IMR-90 (cell line): ENCODE measurements around the gene ARHGEF4. TPM values are rescaled to one million over a fixed set of nuclear protein-coding genes. Genes with fewer than 3 reads are reported as not detected.

Experiments used
- ATAC-seq: fragments of 200-7000 bp; cut with Tn5 transposase; 2 replicates; pipeline ENCODE4 v1.9.1; 2020; ENCODE audit warnings: low read depth, mild to moderate bottlenecking, moderate library complexity
- BruUV-seq: library from RNA; stranded (reverse); fragments of 400-500 nt; replicated peaks from 2 replicates; lab custom pipeline; 2021; lab: Mats Ljungman, UMichigan
- CTCF ChIA-PET: fragments of 300-600 bp; formaldehyde crosslinking; extraction: SDS; loops from one replicate; lab custom pipeline; 2021; ENCODE audit warnings: antibody characterized with exemption; lab: Yijun Ruan, JAX
- POLR2A ChIA-PET: fragments of 300-600 bp; sonication (Branson Sonifier 250); formaldehyde crosslinking; loops from one replicate; lab custom pipeline; 2022; ENCODE audit warnings: antibody characterized with exemption; ENCODE audit not compliant: unreplicated experiment; lab: Charles Lee
- DNase-seq: peaks from one replicate; pipeline ENCODE4 v3.0.0; 2013
- H2AFZ ChIP-seq: replicated peaks from 2 replicates; pipeline ENCODE3; 2013; ENCODE audit warnings: low read length, mild to moderate bottlenecking; ENCODE audit not compliant: poor library complexity
- H2AK5ac ChIP-seq: 2 replicates; pipeline ENCODE4 v1.6.1; 2013; ENCODE audit warnings: low read depth, low read length, inconsistent platforms
- H2AK9ac ChIP-seq: replicated peaks from 2 replicates; pipeline ENCODE3; 2013; ENCODE audit warnings: mild to moderate bottlenecking, low read depth, low read length, moderate library complexity; ENCODE audit not compliant: poor library complexity
- H2BK120ac ChIP-seq: 2 replicates; pipeline ENCODE4 v1.6.1; 2013; ENCODE audit warnings: low read depth, low read length, inconsistent platforms
- H2BK15ac ChIP-seq: 3 replicates; pipeline ENCODE4 v1.6.1; 2013; ENCODE audit warnings: low read depth, low read length, inconsistent platforms
- H2BK20ac ChIP-seq: 2 replicates; pipeline ENCODE4 v1.6.1; 2013; ENCODE audit warnings: low read depth, mild to moderate bottlenecking, inconsistent platforms, low read length, moderate library complexity
- H2BK5ac ChIP-seq: 2 replicates; pipeline ENCODE4 v1.6.1; 2013; ENCODE audit warnings: mild to moderate bottlenecking, low read depth, low read length, inconsistent platforms; ENCODE audit not compliant: poor library complexity, severe bottlenecking
- H3K14ac ChIP-seq: replicated peaks from 2 replicates; pipeline ENCODE4 v1.6.1; 2013; ENCODE audit warnings: low read depth, low read length, inconsistent platforms
- H3K18ac ChIP-seq: 2 replicates; pipeline ENCODE4 v1.6.1; 2013; ENCODE audit warnings: low read depth, low read length, control low read depth
- H3K23ac ChIP-seq: 2 replicates; pipeline ENCODE4 v1.6.1; 2013; ENCODE audit warnings: low read depth, low read length, inconsistent platforms
- H3K27ac ChIP-seq: 2 replicates; pipeline ENCODE4 v1.5.1; 2013; ENCODE audit warnings: mild to moderate bottlenecking, control low read depth, low read length; ENCODE audit not compliant: insufficient read depth
- H3K27me3 ChIP-seq: 2 replicates; pipeline ENCODE4 v1.6.1; 2013; ENCODE audit warnings: low read length; ENCODE audit not compliant: control insufficient read depth, insufficient read depth
- H3K36me3 ChIP-seq: 2 replicates; pipeline ENCODE4 v1.6.1; 2013; ENCODE audit warnings: low read length, mixed read lengths; ENCODE audit not compliant: control insufficient read depth, insufficient read depth
- H3K4ac ChIP-seq: 2 replicates; pipeline ENCODE4 v1.6.1; 2013; ENCODE audit warnings: low read depth, low read length, inconsistent platforms
- H3K4me1 ChIP-seq: 2 replicates; pipeline ENCODE4 v1.6.1; 2013; ENCODE audit warnings: low read length, mixed read lengths; ENCODE audit not compliant: control insufficient read depth, insufficient read depth
- H3K4me2 ChIP-seq: 2 replicates; pipeline ENCODE4 v1.6.1; 2013; ENCODE audit warnings: low read depth, mild to moderate bottlenecking, control low read depth, low read length, moderate library complexity
- H3K4me3 ChIP-seq: 2 replicates; pipeline ENCODE4 v1.5.1; 2013; ENCODE audit warnings: low read depth, mild to moderate bottlenecking, control low read depth, low read length, moderate library complexity; ENCODE audit not compliant: insufficient read depth
- H3K56ac ChIP-seq: 2 replicates; pipeline ENCODE4 v1.6.1; 2013; ENCODE audit warnings: low read length, inconsistent platforms; ENCODE audit not compliant: insufficient read depth; ENCODE audit errors: extremely low read depth
- H3K79me1 ChIP-seq, 2 experiments: 2 replicates each; pipeline ENCODE4 v1.6.1; 2013; ENCODE audit warnings: low read length in 2 of 2, inconsistent platforms in 1 of 2, low read depth in 1 of 2
- H3K9ac ChIP-seq: 2 replicates; pipeline ENCODE4 v1.6.1; 2013; ENCODE audit warnings: low read depth, low read length, control low read depth
- H3K9me1 ChIP-seq: 2 replicates; pipeline ENCODE4 v1.6.1; 2013; ENCODE audit warnings: low read length, inconsistent platforms; ENCODE audit not compliant: insufficient read depth
- H3K9me3 ChIP-seq: 2 replicates; pipeline ENCODE4 v1.6.1; 2013; ENCODE audit warnings: low read length; ENCODE audit not compliant: control insufficient read depth, insufficient read depth
- H4K20me1 ChIP-seq: 2 replicates; pipeline ENCODE4 v1.6.1; 2013; ENCODE audit warnings: low read length, inconsistent platforms; ENCODE audit not compliant: insufficient read depth
- H4K5ac ChIP-seq: 2 replicates; pipeline ENCODE4 v1.6.1; 2013; ENCODE audit warnings: mild to moderate bottlenecking, low read depth, low read length, control low read depth
- H4K8ac ChIP-seq, 2 experiments: 2 replicates each; pipeline ENCODE4 v1.6.1; 2013; ENCODE audit warnings: low read depth in 2 of 2, low read length in 2 of 2, control low read depth in 1 of 2, inconsistent platforms in 1 of 2
- H4K91ac ChIP-seq: 2 replicates; pipeline ENCODE4 v1.6.1; 2013; ENCODE audit warnings: low read depth, low read length, inconsistent platforms; ENCODE audit not compliant: insufficient read depth
- CHD1 ChIP-seq: IDR thresholded peaks from 2 replicates; pipeline ENCODE4 v1.6.1; 2012; ENCODE audit warnings: low read depth, low read length, improper control_type of control experiment
- FOS ChIP-seq: fragments of 150-350 bp; IDR thresholded peaks from 2 replicates; pipeline ENCODE4 v1.6.1; 2016; ENCODE audit warnings: low read depth, low read length
- MAZ ChIP-seq: IDR thresholded peaks from 2 replicates; pipeline ENCODE4 v1.6.1; 2012; ENCODE audit warnings: low read depth, mild to moderate bottlenecking, low read length, improper control_type of control experiment, moderate library complexity, borderline replicate concordance
- MXI1 ChIP-seq: IDR thresholded peaks from 2 replicates; pipeline ENCODE4 v1.6.1; 2012; ENCODE audit warnings: low read depth, mild to moderate bottlenecking, low read length, moderate library complexity, borderline replicate concordance
- NFE2L2 ChIP-seq: fragments of 150-350 bp; IDR thresholded peaks from 2 replicates; pipeline ENCODE4 v1.6.1; 2016; ENCODE audit warnings: low read depth, mild to moderate bottlenecking, low read length
- RAD21 ChIP-seq: IDR thresholded peaks from 2 replicates; pipeline ENCODE4 v1.6.1; 2012; ENCODE audit warnings: low read length, improper control_type of control experiment
- WGBS, 2 experiments: methylation state at CpG; one replicate each; pipeline versions ENCODE4 v1.1.5 to v1.1.7; 2013; ENCODE audit warnings: missing lambda C conversion rate in 2 of 2; ENCODE audit not compliant: insufficient read length in 1 of 2; ENCODE audit errors: extremely low coverage in 2 of 2; 5-methylcytosine and 5-hydroxymethylcytosine counted together
- dilution Hi-C: fragments of 300-500 bp; cut with HindIII; formaldehyde crosslinking; loops from one replicate; pipeline ENCODE4 v1.14.3; 2018; ENCODE audit warnings: low sequenced_read_pairs; ENCODE audit not compliant: unreplicated experiment
- in situ Hi-C: fragments of 300-500 bp; cut with MboI; formaldehyde crosslinking; loops from 3 replicates; pipeline ENCODE4 v1.14.3; 2019; ENCODE audit warnings: low sequenced_read_pairs, inconsistent platforms, mixed read lengths
- intact Hi-C: fragments of 100-400 bp; cut with micrococcal nuclease; formaldehyde crosslinking; loops from 2 replicates; pipeline ENCODE4 v1.10.0; 2022
- polyA plus RNA-seq, 3 experiments: library from polyadenylated mRNA; depleted of rRNA; stranded (reverse); fragments of >200 nt; gene quantifications; 2 replicates each; pipeline ENCODE4 v1.2.3, GENCODE V29; 2012; ENCODE audit warnings: low replicate concordance in 1 of 3
- total RNA-seq: library from RNA; depleted of rRNA; stranded (reverse); fragments of >200 nt; gene quantifications from 2 replicates; pipeline ENCODE4 v1.2.3, GENCODE V29; 2012

Gene ARHGEF4
- total and polyA plus RNA-seq, 2 of the 4 experiments (the other 2 are of a cell fraction), result 2.7 to 5.0 TPM

DNA sequence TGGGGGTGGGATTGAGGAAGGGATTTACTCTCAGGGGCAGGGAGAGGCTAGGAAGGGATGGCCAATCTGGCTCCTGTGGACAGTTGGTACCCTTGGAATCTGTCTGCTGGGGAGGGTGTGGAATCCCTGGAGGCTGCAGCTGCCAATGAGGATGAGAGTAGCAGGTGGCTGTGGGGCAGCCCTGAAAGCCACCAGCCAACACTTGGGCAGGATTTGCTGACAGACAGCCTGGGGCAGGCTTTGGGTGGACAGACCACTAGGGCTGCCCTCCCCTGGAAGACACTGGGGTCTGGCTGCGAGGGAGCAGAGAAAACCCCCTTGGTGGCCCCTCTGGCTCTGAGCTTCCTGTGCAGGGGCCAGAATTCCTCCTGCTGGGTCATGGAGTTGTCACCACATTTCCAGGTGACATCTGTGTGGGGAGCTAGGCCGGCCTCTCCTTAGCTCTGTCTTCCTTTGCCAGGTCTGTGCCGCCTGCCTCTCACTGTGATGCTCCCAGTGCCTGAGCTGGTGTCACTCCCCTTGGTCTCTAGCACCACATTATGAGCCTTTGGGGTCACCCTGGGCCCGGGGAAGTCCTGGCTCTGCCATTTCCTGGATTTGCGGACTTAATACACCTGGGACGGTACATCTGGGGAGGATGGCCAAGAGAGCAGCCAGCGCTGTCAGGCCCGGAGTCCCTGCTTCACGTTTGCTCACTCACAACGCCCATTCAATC is 13.4 kb upstream of the ARHGEF4 start:
- Histone ChIP-seq H3K4me3 (no peak overlapping the region), H3K56ac (no peak overlapping the region), H3K27me3 (no peaks in the 10 kb centered on the region; the same call in 1 of the 2 replicates), H3K4me1 (peaks cover 3% of the 10 kb centered on the region; the same call in 1 of the 2 replicates), H2BK120ac (no peak overlapping the region), H3K79me1 (no peaks in the 10 kb centered on the region), H2AK5ac (no peak overlapping the region), H2BK5ac (no peak overlapping the region), H3K23ac (no peak overlapping the region), H2AK9ac (no peak overlapping the region), H4K8ac (no peak overlapping the region), H3K4ac (no peak overlapping the region), H3K9ac (no peak overlapping the region), H3K14ac (no peak overlapping the region), H4K20me1 (no peaks in the 10 kb centered on the region; the same call in 1 of the 2 replicates), H3K4me2 (no peak overlapping the region), H3K36me3 (no peaks in the 10 kb centered on the region), H3K9me1 (no peaks in the 10 kb centered on the region), H3K18ac (no peak overlapping the region), H4K91ac (no peak overlapping the region), H4K5ac (no peak overlapping the region), H2BK20ac (no peak overlapping the region), H3K9me3 (no peaks in the 10 kb centered on the region), H3K27ac (no peak overlapping the region), H2AFZ (no peak overlapping the region), H2BK15ac (no peak overlapping the region)
- BruUV-seq, result no TSS peak
- dilution Hi-C loops (no loop called here), intact Hi-C loops (no loop called here), in situ Hi-C loops (no loop called here)
- TF ChIP-seq FOS (no peak), MAZ (no peak), RAD21 (no peak), NFE2L2 (no peak), MXI1 (no peak), CHD1 (no peak)
- POLR2A ChIA-PET, result no interaction called here
- DNase-seq (no peak), ATAC-seq (no peak)
- 88% methylated on average over 5 of the region's 10 CpGs; no CpG with 5 or more reads in 1 of the 2 experiments for WGBS, 2 experiments
- CTCF ChIA-PET, result no interaction called here
